Neural crest cell (in vitro differentiated cells): ENCODE measurements around the gene PACSIN1. TPM values are rescaled to one million over a fixed set of nuclear protein-coding genes. Genes with fewer than 3 reads are reported as not detected.

Experiments
- DNase-seq: peaks from one replicate; pipeline ENCODE4 v3.0.0; 2021; ENCODE audit warnings: low read depth, mixed read lengths, low spot score
- H3K27ac Mint-ChIP-seq: one replicate; pipeline ENCODE4 v1.8.0; 2021; ENCODE audit warnings: mild to moderate bottlenecking, mixed read lengths; ENCODE audit not compliant: unreplicated experiment
- H3K27me3 Mint-ChIP-seq: 2 replicates; pipeline ENCODE4 v1.8.0; 2021; ENCODE audit warnings: low read depth, mild to moderate bottlenecking, mixed read lengths
- H3K36me3 Mint-ChIP-seq: 2 replicates; pipeline ENCODE4 v1.8.0; 2021; ENCODE audit warnings: low read depth, mild to moderate bottlenecking, mixed read lengths
- H3K4me1 Mint-ChIP-seq: 2 replicates; pipeline ENCODE4 v1.8.0; 2021; ENCODE audit warnings: mixed read lengths
- H3K4me3 Mint-ChIP-seq: one replicate; pipeline ENCODE4 v1.8.0; 2021; ENCODE audit warnings: mild to moderate bottlenecking, mixed read lengths
- H3K9me3 Mint-ChIP-seq: 2 replicates; pipeline ENCODE4 v1.8.0; 2021; ENCODE audit warnings: mixed read lengths
- CTCF ChIP-seq: fragments of 200-600 bp; sonication (generic); conservative IDR thresholded peaks from 2 replicates; pipeline ENCODE4 v1.5.0; 2021; ENCODE audit warnings: antibody characterized with exemption, mild to moderate bottlenecking
- total RNA-seq: library from RNA; stranded (reverse); gene quantifications from 2 replicates; pipeline ENCODE4 v1.2.1, GENCODE V29; 2021

Gene PACSIN1
- total RNA-seq, 1 donor from 2014 or later: 0.44 TPM

GRCh38 chr6:34463849-34464248 lies 2.0 kb upstream of the PACSIN1 start:
- Mint-ChIP-seq H3K27me3 (peaks cover 33% of the 10 kb centered on the region), H3K9me3 (no peaks in the 10 kb centered on the region), H3K4me1 (peaks cover 16% of the 10 kb centered on the region), H3K27ac (no peak overlapping the region), H3K36me3 (no peaks in the 10 kb centered on the region), H3K4me3 (peak overlapping the region; percentile 57)
- no peak for DNase-seq
- no peak for TF ChIP-seq CTCF

- H3K4me3 Mint-ChIP-seq: peak overlapping the region; percentile 62
- no peaks in the 10 kb centered on the region for H3K9me3 Mint-ChIP-seq
- TF ChIP-seq CTCF: no peak
- no peak for DNase-seq
- H3K27me3 Mint-ChIP-seq: peaks cover 33% of the 10 kb centered on the region
- H3K4me1 Mint-ChIP-seq: peaks cover 16% of the 10 kb centered on the region
- H3K36me3 Mint-ChIP-seq: no peaks in the 10 kb centered on the region
- no peak overlapping the region for H3K27ac Mint-ChIP-seq
Measured at GRCh38 chr6:34466242-34467185, 638 bp downstream of the PACSIN1 start.

- TF ChIP-seq CTCF: no peak
- no peak for DNase-seq
- Mint-ChIP-seq H3K27ac (no peak overlapping the region), H3K9me3 (no peaks in the 10 kb centered on the region), H3K4me3 (no peak overlapping the region), H3K36me3 (no peaks in the 10 kb centered on the region), H3K27me3 (peaks cover 28% of the 10 kb centered on the region), H3K4me1 (peaks cover 7% of the 10 kb centered on the region)
Measured at GRCh38 chr6:34468378-34468892, 2.6 kb downstream of the PACSIN1 start.

- no peak for TF ChIP-seq CTCF
- DNase-seq: no peak
- Mint-ChIP-seq H3K27ac (no peak overlapping the region), H3K9me3 (no peaks in the 10 kb centered on the region), H3K27me3 (peaks cover 24% of the 10 kb centered on the region), H3K4me3 (no peak overlapping the region), H3K36me3 (no peaks in the 10 kb centered on the region), H3K4me1 (peaks cover 7% of the 10 kb centered on the region)
Measured at GRCh38 chr6:34469499-34469898, 3.6 kb downstream of the PACSIN1 start.

GRCh38 chr6:34472425-34472824 lies 6.5 kb downstream of the PACSIN1 start:
- Mint-ChIP-seq H3K27ac (no peak overlapping the region), H3K4me3 (no peak overlapping the region), H3K27me3 (no peaks in the 10 kb centered on the region)

More at GRCh38 chr6:34472425-34472824, 6.5 kb downstream of the PACSIN1 start:
- Mint-ChIP-seq H3K9me3 (no peaks in the 10 kb centered on the region), H3K4me1 (no peaks in the 10 kb centered on the region), H3K36me3 (no peaks in the 10 kb centered on the region)
- DNase-seq: no peak
- TF ChIP-seq CTCF: no peak
